CD4-positive, alpha-beta T cell treated with Interleukin-10 for 1 hour (primary cell): Measurements from ENCODE around the gene LCN1.

Experiments
- DNase-seq: peaks from one replicate; pipeline ENCODE4 v3.0.0-alpha.2; 2020

The LCN1 gene

DNA sequence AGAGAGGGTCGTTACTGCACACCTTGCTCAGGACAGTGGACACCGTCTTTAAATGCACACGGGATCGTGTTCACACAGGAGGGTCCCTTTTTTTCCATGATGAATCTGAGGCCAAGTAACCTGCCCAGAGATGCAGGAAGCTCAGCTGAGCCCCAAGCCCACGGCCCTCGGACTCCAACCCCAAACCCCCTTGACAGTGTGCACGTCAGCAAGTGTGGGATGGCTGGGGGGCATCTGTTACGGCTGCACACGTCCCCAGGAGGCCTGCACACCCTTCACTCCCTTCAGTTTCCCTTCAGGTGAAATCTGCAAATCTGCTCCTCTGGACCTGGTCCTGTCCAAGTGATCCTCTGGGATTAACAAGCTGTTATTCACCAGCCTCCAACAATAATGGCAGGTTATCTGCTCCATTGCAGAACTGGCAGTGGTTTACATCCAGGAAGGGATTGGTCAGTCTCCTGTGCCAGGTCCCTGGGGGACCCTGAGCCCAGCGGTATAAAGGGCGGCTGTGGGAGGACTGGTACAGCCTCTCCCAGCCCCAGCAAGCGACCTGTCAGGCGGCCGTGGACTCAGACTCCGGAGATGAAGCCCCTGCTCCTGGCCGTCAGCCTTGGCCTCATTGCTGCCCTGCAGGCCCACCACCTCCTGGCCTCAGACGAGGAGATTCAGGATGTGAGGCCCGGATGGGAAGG is at the start of gene LCN1:
Gene LCN1 (plus strand): TSS at position 525 of the 692 bp plus-strand sequence. CDS start 58 bp downstream, at position 583.
- DNase-seq = no peak

- DNase-seq = no peak
Observed at GRCh38 chr9:135471791-135472640, 49.2 kb upstream of the LCN1 start.

DNA sequence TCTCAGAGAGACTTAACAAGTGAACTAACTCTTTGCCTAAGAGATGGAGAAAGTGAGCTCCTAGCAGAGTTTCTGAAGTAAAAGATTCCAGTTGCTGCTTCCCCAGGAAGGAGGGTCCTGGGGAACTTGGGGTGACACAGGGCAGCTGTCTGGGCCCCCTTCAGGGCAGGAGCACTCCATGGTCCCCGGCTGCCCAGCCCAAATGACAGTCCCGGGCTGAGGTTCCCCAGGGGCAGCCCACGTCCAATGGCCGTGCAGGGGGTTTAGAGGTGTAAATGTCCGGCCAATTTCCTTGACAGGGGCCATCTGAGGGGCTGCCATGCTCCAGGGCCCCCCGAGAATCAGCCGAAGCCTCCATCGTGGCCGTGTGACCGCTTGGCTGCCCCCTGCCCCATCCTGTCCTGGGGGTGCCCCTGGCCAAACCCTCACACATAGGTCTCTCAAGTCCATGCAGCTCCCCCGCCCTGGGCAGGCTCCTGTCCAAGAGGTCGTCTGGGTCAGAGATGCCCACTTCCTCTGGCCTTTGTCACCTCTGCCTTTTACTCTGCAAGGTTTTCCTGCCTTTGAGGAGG is 47.2 kb upstream of the LCN1 start:
- no peak for DNase-seq

GRCh38 chr9:135474915-135475314 is 46.3 kb upstream of the LCN1 start:
- DNase-seq = peak; percentile 8

- DNase-seq = no peak
Observed at GRCh38 chr9:135476561-135477355, 44.5 kb upstream of the LCN1 start.

DNA sequence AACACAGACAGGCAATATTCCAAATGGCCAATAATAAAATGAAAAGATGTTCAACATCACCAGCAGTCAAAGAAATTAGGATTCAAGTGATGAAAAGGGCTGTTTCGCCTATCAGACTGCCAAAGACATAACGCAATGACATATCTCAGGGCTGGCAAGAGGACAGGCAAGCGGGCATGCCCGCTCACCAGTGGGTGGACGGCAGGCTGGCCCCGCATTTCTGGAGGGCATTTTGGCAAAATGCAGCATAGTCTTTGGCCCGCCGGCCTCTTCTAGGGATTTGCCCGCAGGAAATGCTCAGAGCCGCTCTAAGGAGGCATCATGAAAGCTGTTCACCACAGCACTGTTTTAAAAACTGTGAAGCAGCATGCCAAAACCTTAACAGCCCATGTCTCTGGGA is 43.0 kb upstream of the LCN1 start:
- DNase-seq = no peak

DNA sequence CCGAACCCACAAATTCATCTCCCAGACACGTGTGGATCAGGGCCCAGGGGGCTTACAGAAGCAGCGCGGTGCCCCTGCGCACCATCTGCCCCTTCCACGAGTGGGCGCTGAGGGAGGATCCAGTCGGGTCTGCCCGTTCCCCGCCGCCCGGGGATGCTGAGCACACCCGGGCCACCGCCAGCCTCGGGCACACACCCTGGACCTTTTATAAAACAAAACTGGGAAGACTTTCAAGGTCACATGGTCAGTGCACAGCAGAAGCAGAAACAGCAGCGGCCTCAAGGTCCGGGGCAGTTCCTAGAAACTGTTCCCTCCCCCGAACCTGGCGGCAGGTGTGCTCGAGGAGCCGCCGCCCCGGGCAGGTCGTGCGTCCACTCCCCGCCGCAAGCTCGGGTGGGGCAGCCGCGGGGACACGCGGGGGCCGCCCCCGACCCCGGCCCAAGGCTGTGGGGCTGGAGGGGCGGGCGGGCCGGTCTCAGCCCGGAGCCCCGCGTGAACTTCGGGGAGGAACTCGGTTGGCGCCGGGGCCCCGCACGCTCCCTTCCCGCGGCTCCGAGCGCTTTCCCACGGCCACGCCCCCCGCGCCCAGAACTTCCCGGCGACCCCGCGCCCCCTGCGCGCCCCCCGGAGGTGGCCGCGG is 42.3 kb upstream of the LCN1 start:
- DNase-seq = no peak

- no peak for DNase-seq
Observed at GRCh38 chr9:135479469-135480052, 41.7 kb upstream of the LCN1 start, which contains the start of gene PPP1R26. Gene PPP1R26, plus strand, starts transcription at chr9:135479782. Its CDS starts 4,729 bp downstream, at chr9:135484511.

DNA sequence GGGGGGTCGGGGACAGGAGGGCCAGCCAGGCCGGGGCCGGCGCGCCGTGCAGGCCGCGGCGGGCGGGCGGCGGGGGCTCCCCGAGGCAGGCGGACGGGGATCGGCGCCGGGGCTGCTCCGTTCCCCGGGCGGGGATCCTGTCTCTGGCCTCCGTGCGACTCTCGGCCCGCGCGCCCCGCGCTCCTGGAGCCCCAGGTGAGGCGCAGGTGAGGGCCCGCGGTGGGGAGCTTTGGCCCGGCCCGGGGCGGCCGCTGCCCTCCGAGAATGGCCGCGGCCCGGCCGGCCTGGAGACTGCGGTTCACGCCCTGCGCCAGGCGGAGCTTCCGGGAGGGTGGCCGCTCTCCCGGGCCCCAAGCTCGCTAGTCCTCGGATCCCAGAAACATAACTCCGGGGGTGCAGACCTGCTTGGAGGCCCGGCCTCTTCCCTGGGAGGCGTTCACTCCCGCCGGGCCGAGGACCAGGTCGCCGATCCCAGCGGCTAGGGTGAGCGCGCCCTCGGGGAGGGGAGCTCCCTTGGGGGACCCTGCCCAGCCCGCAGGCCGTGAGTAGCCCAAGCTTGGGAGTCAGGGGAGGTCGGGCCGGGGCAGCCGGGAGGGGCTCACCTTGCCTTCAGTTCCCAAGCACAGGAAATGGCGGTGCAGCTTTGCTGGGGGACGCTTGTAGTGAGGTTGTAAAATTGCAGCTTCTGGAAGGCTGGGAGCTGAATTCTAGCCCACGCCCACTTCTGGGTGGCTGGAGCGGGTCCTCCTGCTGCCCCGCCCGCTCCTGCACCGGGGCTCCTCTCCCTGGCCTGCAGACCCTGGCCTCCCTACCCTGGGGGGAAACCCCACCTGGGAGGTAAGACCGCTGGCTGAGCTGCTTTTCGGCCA is 40.9 kb upstream of the LCN1 start:
- DNase-seq = no peak

DNA sequence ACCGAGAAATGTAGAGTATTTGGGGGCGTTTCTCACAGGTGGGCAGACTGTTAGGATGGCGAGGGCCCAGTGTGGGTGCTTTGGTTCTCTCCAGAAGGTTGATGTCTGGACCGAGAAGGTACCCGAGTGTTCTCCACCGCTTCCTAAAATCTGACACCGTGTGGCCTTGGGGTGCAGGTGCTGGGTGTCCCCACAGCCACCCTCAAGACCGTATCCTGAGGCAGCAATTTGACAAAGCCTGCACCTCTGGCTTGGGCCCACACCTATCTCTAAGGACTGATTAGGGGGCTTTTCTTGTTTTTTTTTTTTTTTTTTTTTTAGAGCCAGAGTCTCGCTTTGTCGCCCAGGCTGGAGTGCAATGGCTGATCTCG is 40.3 kb upstream of the LCN1 start:
- DNase-seq = no peak

DNA sequence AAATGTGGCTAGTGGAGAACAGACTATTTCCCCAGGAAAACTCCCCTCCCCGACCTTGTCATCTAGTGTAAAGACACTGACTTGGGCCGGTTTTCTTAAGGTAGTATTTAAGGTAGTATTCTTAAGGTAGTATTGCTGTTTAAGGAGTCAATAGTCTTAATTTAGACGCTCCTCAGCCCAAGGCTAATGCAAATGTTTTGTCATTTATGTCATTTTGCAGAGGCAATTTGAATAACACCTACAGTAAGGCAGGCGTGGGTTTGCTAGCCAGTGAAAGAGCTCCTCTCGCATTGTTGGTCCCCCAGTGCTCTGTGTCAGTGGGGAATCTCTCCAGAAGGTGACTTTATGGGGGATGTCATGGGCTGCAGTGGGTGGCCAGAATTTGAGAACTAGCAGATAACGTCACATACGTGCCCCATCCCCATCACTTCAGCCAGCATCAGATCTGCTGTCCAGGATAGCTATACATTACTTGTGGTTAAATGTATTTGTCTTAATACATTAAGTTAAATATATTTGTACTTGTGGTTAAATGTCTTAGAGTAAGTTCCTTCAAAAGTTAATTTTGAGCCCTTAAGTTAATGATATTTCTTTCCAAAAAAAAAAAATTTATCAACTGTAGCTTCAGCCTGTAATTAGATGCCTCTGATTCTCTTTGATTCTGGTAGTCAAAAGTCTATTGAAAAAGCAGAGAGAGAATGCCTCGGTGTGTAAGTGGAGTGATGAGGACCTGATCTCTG is 39.1 kb upstream of the LCN1 start:
- DNase-seq = no peak

- DNase-seq = no peak
Observed at GRCh38 chr9:135484460-135485277, 36.6 kb upstream of the LCN1 start.

DNA sequence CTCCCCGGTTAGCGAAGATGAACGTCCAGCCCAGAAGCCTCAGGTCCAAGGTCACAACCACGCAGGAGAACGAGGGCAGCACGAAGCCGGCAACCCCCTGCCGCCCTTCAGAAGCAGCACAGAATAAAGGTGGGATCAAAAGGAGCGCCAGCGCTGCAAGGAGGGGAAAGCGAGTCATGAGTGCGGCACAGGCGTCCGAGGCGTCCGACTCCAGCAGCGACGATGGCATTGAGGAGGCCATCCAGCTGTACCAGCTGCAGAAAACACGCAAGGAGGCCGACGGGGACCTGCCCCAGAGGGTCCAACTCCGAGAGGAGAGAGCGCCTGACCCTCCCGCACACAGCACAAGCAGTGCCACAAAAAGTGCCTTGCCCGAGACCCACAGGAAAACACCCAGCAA is 35.9 kb upstream of the LCN1 start:
- DNase-seq = no peak

GRCh38 chr9:135485832-135486231 is 35.4 kb upstream of the LCN1 start:
- DNase-seq = no peak

DNA sequence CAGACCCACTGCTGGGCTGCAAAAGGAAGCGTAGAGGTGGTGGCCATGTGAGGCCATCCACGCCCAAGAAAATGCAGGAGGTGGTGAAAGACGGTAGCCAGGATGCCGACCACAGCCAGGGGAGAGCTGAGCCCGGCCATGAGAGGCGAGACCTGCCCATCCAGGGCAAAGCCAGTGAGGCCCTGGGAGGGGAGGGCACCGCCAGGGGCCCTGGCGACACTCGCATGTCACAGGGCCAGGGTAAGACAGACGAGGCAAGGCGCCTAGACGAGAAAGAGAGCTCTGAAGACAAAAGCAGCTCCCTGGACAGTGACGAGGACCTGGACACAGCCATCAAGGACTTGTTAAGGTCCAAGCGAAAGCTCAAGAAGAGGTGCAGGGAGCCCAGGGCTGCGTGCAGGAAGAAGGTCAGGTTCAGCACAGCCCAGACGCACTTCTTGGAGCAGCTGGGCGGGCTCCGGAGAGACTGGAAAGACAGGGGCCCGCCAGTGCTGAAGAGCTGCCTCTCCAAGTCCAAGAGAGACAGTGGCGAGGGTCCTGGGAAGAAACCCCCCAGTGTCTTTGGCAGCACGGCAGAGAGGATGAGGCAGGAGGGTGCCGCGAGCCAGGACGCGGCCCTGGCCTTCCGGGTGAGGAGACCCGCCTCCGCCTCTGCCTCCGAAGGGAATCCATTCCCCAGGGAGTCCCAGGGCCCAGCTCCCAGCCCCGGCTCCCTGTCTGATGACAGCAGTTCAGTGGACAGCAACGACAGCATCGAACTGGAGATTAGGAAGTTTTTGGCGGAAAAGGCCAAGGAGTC is 34.8 kb upstream of the LCN1 start:
- no peak for DNase-seq

GRCh38 chr9:135487281-135488012 is 33.8 kb upstream of the LCN1 start:
- DNase-seq = no peak

DNA sequence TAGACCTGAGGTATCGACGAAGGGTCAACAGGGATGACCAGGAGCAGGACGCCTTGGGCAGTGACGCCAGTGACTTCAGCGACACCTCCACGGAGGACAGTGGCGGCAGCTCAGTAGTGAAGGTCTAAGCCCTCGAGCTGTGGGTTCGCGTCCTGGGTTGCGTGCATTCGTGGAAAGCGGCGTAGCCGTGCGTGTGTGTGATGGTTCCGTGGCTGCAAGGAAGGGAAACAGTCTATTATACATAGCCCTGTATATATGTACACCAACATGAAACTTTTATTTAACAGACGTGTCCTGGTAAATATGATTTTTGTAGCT is 33.3 kb upstream of the LCN1 start:
- no peak for DNase-seq

DNA sequence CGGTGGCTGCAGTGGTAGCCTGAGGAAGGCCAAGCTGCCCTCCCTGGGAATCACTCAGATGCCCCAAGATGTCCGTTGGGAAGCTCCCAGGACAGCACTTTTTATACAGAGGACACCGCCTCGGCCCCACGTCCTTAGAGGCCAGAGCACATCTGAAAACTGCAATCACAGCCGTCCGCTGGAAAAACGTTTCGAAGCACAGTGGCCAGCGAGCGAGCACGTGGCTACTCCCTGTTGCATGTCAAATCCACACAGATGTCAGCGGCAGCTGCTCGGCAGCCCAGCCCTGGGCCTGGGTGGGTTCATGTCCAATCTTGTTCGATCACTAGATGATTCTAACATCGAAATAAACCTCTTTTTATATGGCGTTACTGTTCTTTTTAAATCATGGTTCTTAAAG is 32.7 kb upstream of the LCN1 start:
- no peak for DNase-seq
